RWPE1 (cell line): ENCODE results near the gene LZTR1.

Source experiments
- CTCF ChIA-PET: fragments of 350-600 bp; sonication (Branson Sonifier 250); formaldehyde crosslinking; extraction: SDS; loops from one replicate; lab custom pipeline; 2021; lab: Yijun Ruan, JAX
- POLR2A ChIA-PET: fragments of 400-600 bp; formaldehyde crosslinking; extraction: SDS; loops from one replicate; lab custom pipeline; 2020; ENCODE audit warnings: antibody characterized with exemption; ENCODE audit not compliant: low non-redundant PET; lab: Yijun Ruan, JAX
- DNase-seq: peaks from one replicate; pipeline ENCODE4 v3.0.0; 2012; ENCODE audit warnings: low spot score
- H3K27ac ChIP-seq: fragments of 450-650 bp; 2 replicates; pipeline ENCODE4 v1.5.1; 2017
- CTCF ChIP-seq: fragments of 450-650 bp; conservative IDR thresholded peaks from 2 replicates; pipeline ENCODE4 v1.5.1; 2017; ENCODE audit warnings: low read depth, mild to moderate bottlenecking

The LZTR1 gene

GRCh38 chr22:20972933-20973577, 9.0 kb upstream of the LZTR1 start:
- DNase-seq, result no peak
- TF ChIP-seq CTCF, result no peak
- ChIA-PET CTCF (interaction anchor here (0.6 to 1.9 kb wide), 3 partner anchors 11 to 227 kb away, joined by 3 to 6 read pairs (median 3); no protein-coding TSS in a partner anchor), POLR2A (no interaction called here)
- H3K27ac ChIP-seq, result no peak overlapping the region

DNA sequence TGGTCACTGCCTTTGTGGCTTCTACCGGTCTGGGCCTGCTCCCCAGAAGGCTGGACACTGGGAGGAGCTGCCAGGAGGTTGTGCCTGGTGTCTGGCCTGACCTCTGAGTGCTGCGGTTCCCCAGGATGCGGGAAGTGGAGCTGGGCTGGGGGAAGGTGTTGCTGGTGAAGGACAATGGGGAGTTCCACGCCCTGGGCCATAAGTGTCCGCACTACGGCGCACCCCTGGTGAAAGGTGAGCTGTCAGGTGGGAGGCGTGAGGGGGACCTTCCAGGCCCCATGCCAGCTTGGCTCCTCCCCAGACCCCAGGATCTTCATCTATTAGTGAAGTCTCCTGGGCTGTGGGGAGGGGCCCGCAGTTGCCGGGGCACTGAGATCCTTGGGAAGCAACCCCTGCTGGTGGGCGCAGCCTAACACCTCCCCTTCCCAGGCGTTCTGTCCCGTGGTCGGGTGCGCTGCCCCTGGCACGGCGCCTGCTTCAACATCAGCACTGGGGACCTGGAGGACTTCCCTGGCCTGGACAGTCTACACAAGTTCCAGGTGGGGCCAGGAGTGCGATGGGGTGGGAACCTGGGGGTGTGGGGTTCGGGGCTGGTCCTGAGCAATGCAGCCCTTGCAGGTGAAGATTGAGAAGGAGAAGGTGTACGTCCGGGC, 8.3 kb upstream of the LZTR1 start:
- POLR2A ChIA-PET, result no interaction called here
- no peak for DNase-seq
- TF ChIP-seq CTCF, result no peak
- CTCF ChIA-PET, result interaction anchor here (1.9 kb wide), 1 partner anchor 12 kb away, joined by 6 read pairs; no protein-coding TSS in a partner anchor
- H3K27ac ChIP-seq, result no peak overlapping the region

DNA sequence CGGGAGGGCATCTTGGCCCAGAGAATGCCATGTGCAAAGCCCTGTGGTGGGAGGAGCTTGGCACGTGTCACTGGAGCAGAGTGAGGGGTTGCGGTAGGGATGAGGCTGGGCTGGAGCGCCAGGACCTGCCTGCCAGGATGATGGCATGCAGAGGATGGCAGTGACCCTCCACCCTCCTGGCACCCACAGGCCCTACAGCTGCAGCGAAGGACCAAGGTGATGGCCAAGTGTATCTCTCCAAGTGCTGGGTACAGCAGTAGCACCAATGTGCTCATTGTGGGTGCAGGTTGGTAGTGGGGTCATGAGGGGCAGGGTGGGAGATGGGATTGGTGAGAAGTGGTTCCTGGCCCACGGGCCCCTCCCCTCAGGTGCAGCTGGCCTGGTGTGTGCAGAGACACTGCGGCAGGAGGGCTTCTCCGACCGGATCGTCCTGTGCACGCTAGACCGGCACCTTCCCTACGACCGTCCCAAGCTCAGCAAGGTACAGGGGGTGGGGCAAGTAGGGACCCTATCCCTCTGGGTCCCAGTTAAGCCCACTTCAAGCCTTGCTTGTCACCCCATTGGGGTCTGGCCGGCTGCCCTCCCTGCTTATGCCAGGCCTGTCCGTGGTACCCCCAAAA, 7.7 kb upstream of the LZTR1 start:
- ChIA-PET CTCF (no interaction called here), POLR2A (no interaction called here)
- no peak overlapping the region for H3K27ac ChIP-seq
- no peak for TF ChIP-seq CTCF
- no peak for DNase-seq

DNA sequence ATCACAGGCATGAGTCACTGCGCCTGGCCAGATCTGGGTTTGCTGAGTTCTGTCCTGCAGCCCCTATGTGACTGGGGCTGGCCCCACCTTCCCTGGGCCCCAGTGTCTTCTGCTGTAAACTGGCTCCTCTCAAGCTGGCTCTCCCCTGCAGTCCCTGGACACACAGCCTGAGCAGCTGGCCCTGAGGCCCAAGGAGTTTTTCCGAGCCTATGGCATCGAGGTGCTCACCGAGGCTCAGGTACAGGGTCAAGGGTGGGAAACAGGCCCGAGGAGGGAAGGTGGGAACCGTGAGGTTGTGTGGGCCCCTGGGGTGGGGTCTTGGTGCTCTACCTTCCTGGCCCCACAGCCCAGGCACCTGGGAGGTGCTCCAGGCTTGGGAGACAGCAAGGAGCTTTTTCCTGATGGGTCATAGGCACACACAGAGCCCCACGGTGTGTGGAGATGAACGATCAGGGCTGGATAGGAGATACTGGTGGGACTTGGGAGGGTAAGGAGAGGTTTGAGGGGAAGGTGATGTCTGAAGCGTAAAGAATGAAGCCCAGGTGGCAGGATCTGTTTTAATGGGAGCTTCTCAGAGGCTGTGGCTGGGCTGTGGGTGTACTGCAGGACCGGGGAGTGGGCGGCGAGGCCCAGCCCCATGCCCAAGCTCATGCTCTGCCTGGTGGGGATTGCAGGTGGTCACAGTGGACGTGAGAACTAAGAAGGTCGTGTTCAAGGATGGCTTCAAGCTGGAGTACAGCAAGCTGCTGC, 6.4 kb upstream of the LZTR1 start:
- CTCF ChIA-PET, result interaction anchor here (0.6 to 1.0 kb wide), 2 partner anchors 36 to 90 kb away, joined by 3 to 5 read pairs; no protein-coding TSS in a partner anchor

DNA sequence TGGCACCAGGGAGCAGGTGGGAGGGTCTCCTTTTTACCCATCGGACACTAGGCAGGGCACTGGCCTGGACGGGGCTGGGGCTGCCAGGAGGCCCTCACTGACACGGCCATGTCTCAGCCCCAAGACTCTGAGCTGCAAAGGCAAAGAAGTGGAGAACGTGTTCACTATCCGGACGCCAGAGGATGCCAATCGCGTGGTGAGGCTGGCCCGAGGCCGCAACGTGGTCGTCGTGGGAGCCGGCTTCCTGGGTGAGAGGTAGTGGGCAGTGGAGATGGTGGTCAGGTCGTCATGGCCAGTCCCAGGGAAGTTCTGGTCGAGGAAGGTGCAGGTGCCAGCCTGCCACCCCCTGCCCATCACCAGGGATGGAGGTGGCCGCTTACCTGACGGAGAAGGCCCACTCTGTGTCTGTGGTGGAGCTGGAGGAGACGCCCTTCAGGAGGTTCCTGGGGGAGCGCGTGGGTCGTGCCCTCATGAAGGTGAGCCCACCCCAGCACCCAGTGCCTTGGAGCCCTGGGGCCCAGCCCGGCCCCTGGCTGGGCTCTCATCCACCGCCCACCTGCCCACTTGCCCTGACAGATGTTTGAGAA, 5.7 kb upstream of the LZTR1 start:
- H3K27ac ChIP-seq, result no peak overlapping the region
- POLR2A ChIA-PET, result no interaction called here
- no peak for DNase-seq
- CTCF ChIA-PET, result interaction anchor here (0.6 to 0.8 kb wide), 2 partner anchors 36 to 42 kb away, joined by 3 to 5 read pairs; no protein-coding TSS in a partner anchor
- no peak for TF ChIP-seq CTCF

More for the DNA sequence above, 6.4 kb upstream of the LZTR1 start:
- TF ChIP-seq CTCF, result no peak
- DNase-seq, result no peak
- POLR2A ChIA-PET, result no interaction called here
- H3K27ac ChIP-seq, result no peak overlapping the region
